ENCODE measurements around the gene CERT1.
"Not testable (repeated sequence)": the region's sequence is repeated elsewhere in the genome, so short reads cannot be mapped to it uniquely, and the experiment has no call there.

Gene CERT1, protein sequence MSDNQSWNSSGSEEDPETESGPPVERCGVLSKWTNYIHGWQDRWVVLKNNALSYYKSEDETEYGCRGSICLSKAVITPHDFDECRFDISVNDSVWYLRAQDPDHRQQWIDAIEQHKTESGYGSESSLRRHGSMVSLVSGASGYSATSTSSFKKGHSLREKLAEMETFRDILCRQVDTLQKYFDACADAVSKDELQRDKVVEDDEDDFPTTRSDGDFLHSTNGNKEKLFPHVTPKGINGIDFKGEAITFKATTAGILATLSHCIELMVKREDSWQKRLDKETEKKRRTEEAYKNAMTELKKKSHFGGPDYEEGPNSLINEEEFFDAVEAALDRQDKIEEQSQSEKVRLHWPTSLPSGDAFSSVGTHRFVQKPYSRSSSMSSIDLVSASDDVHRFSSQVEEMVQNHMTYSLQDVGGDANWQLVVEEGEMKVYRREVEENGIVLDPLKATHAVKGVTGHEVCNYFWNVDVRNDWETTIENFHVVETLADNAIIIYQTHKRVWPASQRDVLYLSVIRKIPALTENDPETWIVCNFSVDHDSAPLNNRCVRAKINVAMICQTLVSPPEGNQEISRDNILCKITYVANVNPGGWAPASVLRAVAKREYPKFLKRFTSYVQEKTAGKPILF

DNA sequence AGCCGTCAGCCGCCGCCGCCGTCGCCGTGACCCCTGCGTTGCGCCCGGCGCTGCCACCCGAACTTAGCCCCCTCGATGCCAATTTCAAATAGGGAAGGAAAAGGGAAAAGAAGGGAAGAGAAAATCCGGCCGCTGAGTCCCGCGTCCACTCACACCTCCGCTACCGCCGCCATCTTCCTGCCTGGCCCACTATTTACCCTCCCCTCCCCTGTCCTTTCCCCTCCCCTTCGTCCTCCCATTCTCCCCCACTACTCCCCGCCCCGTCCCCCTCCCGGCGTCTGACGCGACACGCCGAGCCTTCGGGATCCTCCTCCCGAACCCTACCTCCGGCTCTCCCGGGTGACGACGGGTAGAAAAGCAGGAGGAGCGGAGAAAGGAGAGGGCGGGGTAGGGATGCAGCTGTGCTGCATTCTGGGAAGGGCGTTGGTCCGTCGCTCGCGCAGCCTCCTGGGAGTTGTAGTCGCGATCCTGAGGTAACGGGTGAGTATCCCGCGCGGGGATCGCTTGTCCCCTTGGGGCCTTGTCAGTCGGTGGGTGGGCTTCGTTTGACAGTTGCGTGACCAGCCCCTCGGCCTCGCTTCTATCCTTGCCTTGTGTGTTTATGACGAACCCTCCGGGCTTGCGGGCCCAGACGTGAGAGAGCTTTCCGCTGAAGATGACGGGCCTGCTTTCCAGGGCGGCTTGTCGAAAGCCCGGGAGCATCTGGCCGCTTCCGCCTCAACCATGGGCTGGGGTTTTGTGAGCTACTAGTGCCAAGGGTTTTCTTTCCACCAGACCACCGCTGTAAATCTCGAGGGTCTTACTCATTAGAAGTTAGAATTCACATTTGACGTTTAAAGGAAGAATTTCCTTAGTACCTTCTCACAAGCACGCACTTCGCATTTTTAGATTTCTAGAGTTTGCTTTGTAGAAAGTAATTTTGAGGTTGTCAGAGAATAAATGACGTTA lies at the start of gene CERT1, which contains the start of gene POLK:
Gene CERT1 (minus strand): TSS at position 195 of the 948 bp plus-strand sequence. CDS start 422 bp downstream, outside the sequence.
Gene POLK (plus strand): TSS at position 457 of the 948 bp plus-strand sequence.
- peak; percentile 98 for DNase-seq

DNA sequence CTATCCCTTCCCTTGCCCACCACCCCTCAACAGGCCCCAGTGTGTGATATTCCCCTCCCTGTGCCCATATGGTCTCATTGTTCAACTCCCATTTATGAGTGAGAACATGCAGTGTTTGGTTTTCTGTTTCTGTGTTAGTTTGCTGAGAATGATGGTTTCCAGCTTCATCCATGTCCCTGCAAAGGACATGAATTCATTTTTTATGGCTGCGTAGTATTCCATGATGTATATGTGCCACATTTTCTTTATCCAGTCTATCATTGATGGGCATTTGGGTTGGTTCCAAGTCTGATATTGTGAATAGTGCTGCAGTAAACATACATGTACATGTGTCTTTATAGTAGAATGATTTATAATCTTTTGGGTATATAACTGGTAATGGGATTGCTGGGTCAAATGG lies 49.2 kb upstream of the CERT1 start:
- not testable (repeated sequence) for DNase-seq

DNA sequence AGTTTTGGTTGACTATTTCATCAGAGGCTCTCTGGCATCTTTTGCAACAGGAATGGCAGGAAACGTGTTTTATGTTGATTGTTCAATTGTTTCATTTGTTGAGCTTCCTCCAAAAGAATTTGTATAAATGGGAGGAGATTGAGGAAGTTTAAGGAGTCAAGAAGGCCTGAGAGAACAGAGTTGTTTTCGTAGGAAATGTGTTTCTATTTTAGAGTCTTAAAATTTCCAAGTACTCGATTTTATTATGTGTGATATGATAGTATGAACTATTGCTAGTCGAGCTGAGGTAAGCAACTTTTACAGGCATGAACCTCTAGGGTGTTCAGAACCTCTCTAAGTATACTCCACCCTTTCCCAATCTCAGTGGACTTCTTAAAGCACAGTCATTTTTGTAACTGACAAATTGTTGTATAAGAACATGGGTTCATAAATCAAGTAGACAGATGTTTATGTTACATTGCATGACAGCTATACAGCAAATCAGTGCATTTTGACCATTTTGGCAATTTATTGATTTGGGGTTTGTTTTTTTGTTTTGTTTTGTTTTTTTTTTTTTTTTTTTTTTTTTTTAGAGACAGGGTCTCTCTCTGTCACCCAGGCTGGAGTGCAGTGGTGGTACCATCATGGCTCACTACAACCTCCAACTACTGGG lies 47.7 kb upstream of the CERT1 start:
- DNase-seq = no peak

DNA sequence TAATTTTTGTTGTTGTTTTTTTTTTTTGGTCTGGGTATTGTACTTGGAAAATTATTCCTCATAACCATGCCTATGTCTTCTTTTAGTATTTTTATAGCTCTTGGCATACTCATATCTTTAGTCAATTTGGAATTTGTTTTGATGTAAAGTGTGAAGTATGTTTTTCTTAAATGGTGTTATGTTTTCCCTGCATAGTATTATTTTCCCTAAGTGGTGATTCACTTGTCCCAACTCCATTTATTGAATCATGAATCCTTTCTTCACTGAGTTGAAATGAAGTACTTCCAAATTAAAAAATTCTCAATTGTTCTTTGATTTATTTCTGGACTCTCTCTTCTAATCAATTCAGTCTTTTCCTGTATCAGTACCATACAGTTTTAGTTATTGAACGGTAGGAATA lies 46.8 kb upstream of the CERT1 start:
- DNase-seq = no peak

DNA sequence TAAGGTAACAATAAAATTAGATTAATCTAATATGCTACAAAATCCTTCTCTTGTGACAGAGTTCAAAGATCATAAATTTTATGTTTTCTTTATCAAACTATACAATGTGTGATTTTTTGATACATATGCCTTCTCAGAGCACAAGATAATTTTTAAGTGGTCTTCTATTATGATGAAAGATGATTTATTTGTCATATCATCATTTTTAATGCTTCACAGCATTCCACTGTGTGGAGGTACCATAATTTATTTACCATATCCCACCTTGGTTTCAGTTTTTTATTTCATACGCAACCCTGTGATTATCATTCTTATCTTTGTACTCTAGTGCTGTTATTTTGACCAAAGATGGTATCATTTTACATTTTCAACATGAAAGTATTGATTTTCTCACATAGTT lies 41.9 kb upstream of the CERT1 start:
- no peak for DNase-seq

DNA sequence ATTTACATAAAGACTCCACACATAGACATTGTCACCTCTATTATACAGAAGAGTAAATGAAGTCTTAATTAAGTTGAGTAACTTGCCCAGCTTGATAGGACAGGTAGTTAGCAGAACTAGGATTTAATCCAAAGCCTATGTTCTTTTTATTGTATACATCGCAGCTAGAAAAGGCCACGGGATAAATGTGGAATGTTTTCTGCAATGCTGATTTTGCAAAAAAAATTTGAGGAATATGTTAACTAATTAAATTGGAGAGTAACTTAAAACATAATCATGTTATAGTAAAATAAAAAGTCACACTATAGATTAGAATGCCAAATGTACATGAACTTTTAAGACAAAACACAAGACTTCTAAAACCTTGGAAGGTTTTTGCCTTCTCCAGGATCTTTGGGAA lies 41.3 kb upstream of the CERT1 start:
- DNase-seq = no peak

DNA sequence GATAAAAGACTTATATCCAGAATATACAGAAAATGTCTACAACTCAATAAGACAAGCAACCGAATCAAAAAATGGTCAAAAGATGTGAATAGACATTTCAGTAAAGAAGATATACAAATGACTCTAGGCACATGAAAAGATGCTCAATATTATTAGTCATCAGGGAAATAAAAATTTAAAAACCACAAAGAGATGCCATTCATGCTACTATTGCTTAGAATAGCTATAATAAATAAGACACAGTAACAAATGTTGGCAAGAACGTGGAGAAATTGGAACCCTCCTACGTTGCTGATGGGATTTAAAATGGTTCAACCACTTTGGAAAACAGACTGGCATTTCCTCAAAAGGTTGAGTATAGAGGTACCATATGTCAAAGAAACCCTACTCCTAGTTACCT lies 40.0 kb upstream of the CERT1 start:
- DNase-seq = no peak

DNA sequence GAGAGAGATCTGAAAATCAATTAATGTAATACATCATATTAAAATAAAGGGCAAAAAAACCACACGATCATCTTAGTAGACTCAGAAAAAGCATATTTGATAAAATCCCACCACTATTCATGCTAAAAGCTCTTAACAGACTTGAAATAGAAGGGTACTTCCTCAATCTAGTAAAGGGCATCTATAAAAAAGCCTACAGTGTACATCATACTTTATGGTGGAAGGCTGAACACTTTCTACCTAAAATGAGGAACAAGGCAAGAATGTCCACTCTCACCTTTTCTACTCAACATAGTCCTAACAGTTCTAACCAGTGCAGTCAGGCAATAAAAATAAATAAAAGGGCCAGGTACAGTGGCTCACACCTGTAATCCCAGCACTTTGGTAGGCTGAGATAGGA lies 39.2 kb upstream of the CERT1 start:
- no peak for DNase-seq

DNA sequence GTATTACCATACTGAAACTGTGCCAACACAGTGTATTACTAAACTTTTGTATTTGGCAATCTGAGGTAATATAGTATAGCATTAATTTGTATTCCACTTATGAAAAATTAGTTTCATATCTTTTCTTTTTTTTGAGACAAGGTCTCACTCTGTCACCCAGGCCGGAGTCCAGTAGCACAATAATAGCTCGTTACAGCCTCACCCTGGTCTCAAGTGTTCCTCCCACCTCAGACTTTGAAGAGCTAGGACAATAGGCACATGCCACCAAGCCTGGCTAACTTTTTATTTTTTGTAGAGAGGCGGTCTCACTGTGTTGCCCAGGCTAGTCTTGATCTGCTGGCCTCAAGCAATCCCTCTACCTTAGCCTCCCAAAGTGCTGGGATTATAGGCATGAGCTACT lies 36.4 kb upstream of the CERT1 start:
- no peak for DNase-seq

DNA sequence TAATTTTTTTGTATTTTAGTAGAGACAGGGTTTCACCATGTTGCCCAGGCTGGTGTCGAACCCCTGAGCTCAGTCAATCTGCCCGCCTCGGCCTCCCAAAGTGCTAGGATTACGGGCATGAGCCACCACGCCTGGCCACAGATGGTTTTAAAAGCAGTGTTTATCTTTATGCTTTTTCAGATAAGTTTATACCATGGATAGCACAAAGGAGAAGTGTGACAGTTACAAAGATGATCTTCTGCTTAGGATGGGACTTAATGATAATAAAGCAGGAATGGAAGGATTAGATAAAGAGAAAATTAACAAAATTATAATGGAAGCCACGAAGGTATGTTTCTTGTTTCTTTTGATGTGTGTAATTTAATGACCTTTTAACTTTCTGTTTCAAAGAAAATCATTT lies 35.4 kb upstream of the CERT1 start:
- DNase-seq = no peak

DNA sequence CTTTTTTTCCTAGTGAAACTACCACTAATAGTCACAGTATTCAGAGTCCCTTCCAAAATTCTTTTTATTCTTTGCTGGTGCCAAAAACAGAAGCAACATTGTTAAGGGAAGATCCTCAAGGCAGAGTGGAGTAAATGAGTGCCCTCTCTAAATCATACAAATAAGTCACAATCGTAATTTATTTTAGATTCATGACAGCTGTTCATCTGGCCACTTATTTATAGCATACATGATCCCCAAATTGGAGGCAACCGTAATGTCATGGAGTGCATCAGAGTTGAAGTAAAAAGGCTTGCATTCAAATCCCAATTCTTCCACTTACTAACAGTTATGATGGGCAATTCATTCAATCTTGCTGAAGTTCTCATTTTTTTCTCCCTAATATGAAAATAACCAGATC lies 33.7 kb upstream of the CERT1 start:
- DNase-seq = no peak

DNA sequence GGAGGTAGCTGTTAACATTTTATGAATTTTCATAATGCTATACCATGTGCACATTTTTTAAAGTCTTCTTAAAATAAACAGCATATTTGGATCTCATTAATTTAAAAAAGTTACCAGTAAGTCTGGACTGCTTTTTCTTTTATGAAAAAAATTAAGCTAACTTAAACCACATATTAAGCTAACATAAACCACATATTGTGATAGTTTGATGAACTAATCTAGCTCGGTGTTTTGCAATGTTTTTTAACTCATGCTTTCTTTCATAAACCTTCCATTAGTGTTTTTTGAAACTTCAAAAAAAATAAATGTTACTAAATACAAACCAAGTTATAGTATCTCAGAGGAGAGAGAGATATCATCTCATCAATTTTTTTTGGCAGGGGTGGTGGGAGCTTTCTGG lies 26.8 kb upstream of the CERT1 start:
- no peak for DNase-seq

DNA sequence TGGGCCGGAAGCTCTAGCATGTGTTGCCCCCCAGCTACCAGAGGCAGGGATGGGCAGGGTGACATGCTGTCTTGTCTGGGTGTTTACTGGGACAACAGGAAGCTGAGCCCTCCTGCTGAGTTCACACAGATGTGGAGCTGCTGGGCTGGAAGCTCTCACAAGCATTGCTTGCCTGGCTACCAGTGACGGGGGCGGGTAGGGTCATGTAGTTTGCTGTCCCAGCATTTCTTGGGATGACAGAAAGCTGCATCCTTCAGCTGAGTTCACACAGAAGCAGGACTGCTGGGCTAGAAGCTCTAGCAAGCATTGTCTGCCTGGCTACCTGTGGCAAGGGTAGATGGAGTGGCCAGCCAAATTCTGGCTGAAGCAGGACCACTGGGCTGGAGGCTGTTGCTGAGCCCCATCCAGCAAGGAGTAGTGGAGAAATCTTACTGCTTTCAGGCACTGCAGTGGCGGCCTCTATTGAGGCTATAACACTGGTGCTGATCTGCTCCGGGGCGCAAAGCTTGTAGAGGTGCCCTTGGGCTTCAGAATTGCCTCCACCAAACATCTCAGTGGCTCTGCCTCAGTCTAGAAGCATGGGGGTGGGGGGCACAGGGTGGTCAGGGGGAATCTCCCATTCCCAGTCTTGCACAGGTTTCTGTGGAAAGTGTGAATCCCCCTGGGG lies 25.4 kb upstream of the CERT1 start:
- DNase-seq = no peak

DNA sequence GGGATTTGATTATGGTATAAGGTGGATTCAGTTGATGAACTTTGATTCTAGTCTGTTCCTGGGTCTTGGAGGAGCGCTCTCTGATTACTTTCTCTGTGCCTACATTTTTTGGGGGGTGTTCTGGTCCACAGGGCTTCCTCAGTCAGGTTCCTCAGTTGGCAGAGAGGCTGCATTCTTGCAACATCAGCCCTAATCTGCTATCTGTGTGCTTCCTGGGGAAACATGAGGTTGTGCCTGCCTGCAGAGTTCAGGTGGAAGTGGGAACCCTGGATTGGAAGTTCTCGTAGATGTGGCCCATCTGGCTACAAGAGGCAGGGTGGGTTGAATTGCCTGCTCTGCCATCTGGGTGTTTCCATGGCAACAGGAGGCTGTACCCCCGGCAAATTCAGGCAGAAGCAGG lies 24.7 kb upstream of the CERT1 start:
- no peak for DNase-seq

DNA sequence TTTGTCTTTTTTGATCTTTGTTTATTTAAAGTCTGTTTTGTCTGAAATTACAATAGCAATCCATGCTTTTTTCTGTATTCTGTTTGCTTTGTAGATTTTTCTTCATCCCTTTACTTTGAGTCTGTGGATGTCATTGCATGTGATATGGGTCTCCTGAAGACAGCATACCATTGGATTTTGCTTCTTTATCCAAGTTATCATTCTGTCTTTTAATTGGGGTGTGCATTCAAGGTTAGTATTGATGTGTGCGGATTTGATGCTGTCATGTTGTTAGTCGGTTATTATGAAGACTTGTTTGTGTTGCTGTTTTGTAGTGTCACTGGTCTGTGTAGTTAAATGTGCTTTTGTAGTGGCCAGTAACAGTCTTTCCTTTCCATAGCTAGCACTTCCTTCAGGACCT lies 23.3 kb upstream of the CERT1 start:
- DNase-seq = no peak

DNA sequence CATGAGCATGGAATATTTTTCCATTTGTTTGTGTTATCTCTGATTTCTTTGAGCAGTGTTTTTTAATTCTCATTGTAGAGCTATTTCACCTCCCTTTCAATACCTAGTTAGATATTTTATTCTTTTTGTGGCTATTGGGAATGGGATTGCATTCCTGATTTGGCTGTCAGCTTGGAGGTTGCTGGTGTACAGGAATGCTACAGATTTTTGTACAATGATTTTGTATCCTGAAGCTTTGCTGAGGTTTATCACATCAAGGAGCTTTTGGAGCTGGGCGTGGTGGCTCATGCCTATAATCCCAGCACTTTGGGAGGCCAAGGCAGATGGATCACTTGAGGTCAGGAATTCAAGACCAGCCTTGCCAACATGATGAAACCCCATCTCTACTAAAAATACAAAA lies 22.3 kb upstream of the CERT1 start:
- not testable (repeated sequence) for DNase-seq

DNA sequence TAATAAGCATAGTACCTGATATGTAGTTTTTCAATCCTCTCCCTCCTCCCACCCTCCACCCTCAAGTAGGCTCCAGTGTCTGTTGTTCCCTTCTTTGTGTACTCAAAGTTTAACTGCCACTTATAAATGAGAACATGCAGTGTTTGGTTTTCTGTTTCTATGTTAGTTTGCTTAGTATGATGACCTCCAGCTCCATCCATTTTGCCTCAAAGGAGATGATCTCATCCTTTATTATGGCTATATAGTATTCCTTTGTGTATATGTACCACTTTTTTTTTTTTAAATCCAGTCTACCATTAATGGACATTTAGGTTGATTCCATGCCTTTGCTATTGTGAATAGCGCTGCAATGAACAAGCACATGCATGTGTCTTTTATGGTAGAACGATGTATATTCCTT lies 20.8 kb upstream of the CERT1 start:
- DNase-seq = no peak

DNA sequence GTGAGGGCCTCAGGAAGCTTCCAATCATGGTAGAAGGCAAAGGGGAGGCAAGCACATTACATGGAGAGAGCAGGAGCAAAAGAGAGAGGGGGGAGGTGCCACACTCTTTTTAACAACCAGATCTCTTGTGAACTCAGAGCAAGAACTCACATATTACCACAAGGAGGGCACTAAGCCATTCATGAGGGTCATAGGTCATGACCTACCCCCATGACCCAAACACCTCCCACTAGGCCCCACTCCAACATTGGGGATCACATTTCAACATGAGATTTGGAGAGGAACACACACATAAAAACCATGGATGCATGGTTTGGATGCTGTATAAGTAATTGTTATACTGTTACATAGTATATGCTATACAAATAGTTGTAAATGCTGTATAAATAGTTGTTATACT lies 17.8 kb upstream of the CERT1 start:
- DNase-seq = no peak

DNA sequence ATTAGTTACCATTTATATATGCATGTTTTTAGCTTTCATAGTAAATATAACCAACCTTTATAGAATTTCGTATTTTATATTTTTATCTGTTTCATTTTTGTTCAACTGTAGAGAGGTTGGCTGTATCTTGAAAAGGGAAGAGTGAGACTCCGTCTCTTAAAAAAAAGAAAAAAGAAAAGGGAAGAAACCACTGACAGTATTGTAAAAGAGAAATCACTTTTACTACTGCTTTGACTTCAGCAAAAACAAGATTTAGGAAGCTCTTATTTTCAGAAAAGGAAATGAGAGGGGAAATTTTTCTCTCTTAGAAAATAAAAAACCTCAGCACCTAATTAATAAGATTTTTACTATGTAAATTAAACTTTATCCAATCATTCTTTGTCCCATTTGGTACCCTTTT lies 14.6 kb upstream of the CERT1 start:
- DNase-seq = no peak

DNA sequence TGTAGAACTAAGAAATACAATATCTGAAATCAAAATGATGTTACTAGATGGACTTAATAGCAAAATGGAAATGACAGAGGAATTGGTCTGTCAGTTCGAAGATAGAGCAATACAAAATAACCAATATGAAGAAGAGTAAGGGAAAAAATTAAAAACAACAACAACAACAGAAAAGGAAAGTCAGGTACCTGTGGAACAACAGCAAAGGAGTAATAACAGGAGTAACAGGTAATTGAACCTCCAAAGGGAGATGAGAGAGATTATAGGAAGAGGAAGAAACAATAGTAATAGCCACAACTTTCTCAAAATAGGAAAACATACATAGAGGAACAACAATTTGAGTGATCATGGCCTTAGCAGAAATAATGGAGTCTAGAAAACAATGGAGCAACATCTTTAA lies 13.9 kb upstream of the CERT1 start:
- DNase-seq = no peak

DNA sequence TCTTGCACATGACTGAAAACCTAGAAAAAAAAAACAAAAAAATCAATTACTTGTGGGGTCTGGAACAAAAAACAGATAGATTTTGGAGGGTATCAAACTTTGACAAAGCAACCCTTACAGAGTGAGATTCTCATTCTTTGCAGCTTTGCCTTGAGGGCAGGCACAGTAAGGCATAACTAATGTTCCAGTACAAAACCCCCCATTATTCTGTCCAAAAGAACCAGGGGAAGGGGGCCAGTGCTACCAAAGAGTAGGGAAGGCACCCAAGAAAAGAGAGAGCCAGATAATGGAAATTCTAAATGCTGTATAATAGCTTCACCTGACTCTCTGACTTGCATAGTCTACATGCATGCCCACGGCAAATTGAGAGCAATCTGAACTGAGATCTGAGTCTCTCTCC lies 13.2 kb upstream of the CERT1 start:
- DNase-seq = no peak

DNA sequence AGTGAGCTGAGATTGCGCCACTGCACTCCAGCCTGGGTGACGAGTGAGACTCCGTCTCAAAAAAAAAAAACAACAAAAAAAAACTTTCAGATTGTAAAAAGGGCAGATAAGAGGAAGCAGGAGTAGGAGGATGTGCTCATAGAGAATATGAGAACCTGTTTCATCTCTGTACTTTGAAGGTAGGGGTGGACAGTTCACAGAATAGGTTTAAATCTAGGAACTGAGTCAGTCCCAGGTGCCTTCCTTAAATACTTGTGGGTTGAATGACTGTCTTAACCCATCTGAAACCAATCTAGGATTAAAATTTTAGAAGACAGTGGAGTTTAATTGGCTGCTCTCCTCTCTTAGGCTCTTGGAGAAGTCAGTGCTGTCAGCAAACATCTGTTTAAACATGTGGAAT lies 12.6 kb upstream of the CERT1 start:
- no peak for DNase-seq
